KBM-7 (cell line): ENCODE results near the gene UMAD1.

Source experiments
- DNase-seq: peaks from one replicate; pipeline ENCODE4 v3.0.0-alpha.2; 2015
- in situ Hi-C: fragments of 300-500 bp; cut with MboI; formaldehyde crosslinking; loops from 2 replicates; pipeline ENCODE4 v1.14.3; 2020; ENCODE audit warnings: low sequenced_read_pairs, low pct_unique_long_range_greater_than_20kb, mixed read lengths

UMAD1 gene

GRCh38 chr7:7922684-7923385 is 282.3 kb downstream of the UMAD1 start:
- in situ Hi-C loops = no loop called here
- DNase-seq = no peak

- in situ Hi-C loops = no loop called here
- no peak for DNase-seq
Observed at GRCh38 chr7:7923818-7924217, 283.3 kb downstream of the UMAD1 start.

- in situ Hi-C loops = no loop called here
Observed at GRCh38 chr7:7924303-7924702, 283.8 kb downstream of the UMAD1 start.

More at GRCh38 chr7:7924303-7924702, 283.8 kb downstream of the UMAD1 start:
- DNase-seq = no peak
